NCI-H1092 treated with DMSO at 0.1 percent for 48 hours (cell line): ENCODE data around the gene TVP23B.
A peak's percentile ranks its signal among the peaks of the same experiment; 100 is the strongest.
"Not testable (repeated sequence)": the region's sequence is repeated elsewhere in the genome, so short reads cannot be mapped to it uniquely, and the experiment has no call there.

Experiments used
- DNase-seq: peaks from one replicate; lab custom pipeline; 2025; lab: John Stamatoyannopoulos, UW

Gene TVP23B

GRCh38 chr17:18780991-18781718, at the start of gene TVP23B:
Gene TVP23B, plus strand, starts transcription at chr17:18781183. Its CDS starts 111 bp downstream, at chr17:18781294.
- DNase-seq, result peak; percentile 85

- not testable (repeated sequence) for DNase-seq
These were observed 48.5 kb upstream of the TVP23B start for GRCh38 chr17:18732438-18732837.

GRCh38 chr17:18733350-18733749, 47.6 kb upstream of the TVP23B start:
- not testable (repeated sequence) for DNase-seq

GRCh38 chr17:18739616-18740391, 41.2 kb upstream of the TVP23B start:
- not testable (repeated sequence) for DNase-seq

GRCh38 chr17:18741228-18741627, 39.8 kb upstream of the TVP23B start:
- not testable (repeated sequence) for DNase-seq

GRCh38 chr17:18743699-18744421, 37.1 kb upstream of the TVP23B start, which contains the start of gene FBXW10:
Gene FBXW10, plus strand, starts transcription at chr17:18744054. Its CDS starts 191 bp downstream, at chr17:18744245.
- DNase-seq, result not testable (repeated sequence)

- DNase-seq, result not testable (repeated sequence)
These were observed 36.3 kb upstream of the TVP23B start for GRCh38 chr17:18744726-18745125.

- not testable (repeated sequence) for DNase-seq
These were observed 34.4 kb upstream of the TVP23B start for GRCh38 chr17:18746551-18746950.

- not testable (repeated sequence) for DNase-seq
These were observed 33.5 kb upstream of the TVP23B start for GRCh38 chr17:18747501-18747900.

- DNase-seq, result not testable (repeated sequence)
These were observed 30.7 kb upstream of the TVP23B start for GRCh38 chr17:18750242-18750641.

GRCh38 chr17:18753829-18754409, 27.1 kb upstream of the TVP23B start:
- not testable (repeated sequence) for DNase-seq

GRCh38 chr17:18755969-18756368, 25.0 kb upstream of the TVP23B start:
- not testable (repeated sequence) for DNase-seq

GRCh38 chr17:18757368-18758044, 23.5 kb upstream of the TVP23B start:
- DNase-seq, result not testable (repeated sequence)

GRCh38 chr17:18758344-18758743, 22.6 kb upstream of the TVP23B start:
- not testable (repeated sequence) for DNase-seq

GRCh38 chr17:18760221-18760620, 20.8 kb upstream of the TVP23B start:
- not testable (repeated sequence) for DNase-seq

- DNase-seq, result not testable (repeated sequence)
These were observed 10.4 kb upstream of the TVP23B start for GRCh38 chr17:18770572-18770971.

GRCh38 chr17:18771066-18771465, 9.9 kb upstream of the TVP23B start:
- not testable (repeated sequence) for DNase-seq

GRCh38 chr17:18772471-18772870, 8.5 kb upstream of the TVP23B start:
- DNase-seq, result no peak

GRCh38 chr17:18781805-18782204, 822 bp downstream of the TVP23B start:
- not testable (repeated sequence) for DNase-seq

GRCh38 chr17:18785933-18786332, 5.0 kb downstream of the TVP23B start:
- DNase-seq, result not testable (repeated sequence)

- not testable (repeated sequence) for DNase-seq
These were observed 5.9 kb downstream of the TVP23B start for GRCh38 chr17:18786890-18787289.
